Caco-2 (cell line): ENCODE measurements around the gene MICAL3. TPM values are rescaled to one million over a fixed set of nuclear protein-coding genes. Genes with fewer than 3 reads are reported as not detected.

ENCODE experiments used
- BruUV-seq: library from RNA; stranded (reverse); fragments of 400-500 nt; replicated peaks from 2 replicates; lab custom pipeline; 2021; lab: Mats Ljungman, UMichigan
- CTCF ChIA-PET: fragments of 300-600 bp; sonication (Branson Sonifier 250); formaldehyde crosslinking; loops from one replicate; lab custom pipeline; 2022; ENCODE audit warnings: antibody characterized with exemption; lab: Charles Lee
- POLR2A ChIA-PET: fragments of 300-600 bp; sonication (Branson Sonifier 250); formaldehyde crosslinking; loops from one replicate; lab custom pipeline; 2022; ENCODE audit warnings: antibody characterized with exemption; lab: Charles Lee
- DNase-seq, 2 experiments: peaks; one replicate each; pipeline versions ENCODE4 v3.0.0 to v3.0.0-alpha.2; 2020 to 2022
- H3K27me3 ChIP-seq: replicated peaks from 2 replicates; pipeline ENCODE4 v1.6.0; 2011; ENCODE audit warnings: low read length; ENCODE audit not compliant: control insufficient read depth, insufficient read depth
- H3K36me3 ChIP-seq: 2 replicates; pipeline ENCODE4 v1.5.1; 2011; ENCODE audit warnings: low read length; ENCODE audit not compliant: control insufficient read depth, insufficient read depth
- H3K4me1 ChIP-seq: fragments of 250-450 bp; sonication (Bioruptor Pico); 2 replicates; pipeline ENCODE4 v1.5.1; 2020; ENCODE audit warnings: mild to moderate bottlenecking
- H3K4me3 ChIP-seq: 2 replicates; pipeline ENCODE4 v1.5.1; 2011; ENCODE audit warnings: low read depth, mild to moderate bottlenecking, control low read depth, low read length
- H3K9me3 ChIP-seq: fragments of 250-450 bp; sonication (Bioruptor Pico); 2 replicates; pipeline ENCODE4 v1.5.1; 2020; ENCODE audit warnings: mild to moderate bottlenecking, moderate library complexity
- H3K27ac Mint-ChIP-seq: one replicate; pipeline ENCODE4 v1.8.0; 2022; ENCODE audit warnings: mixed read lengths; ENCODE audit not compliant: unreplicated experiment
- H3K27me3 Mint-ChIP-seq: one replicate; pipeline ENCODE4 v1.8.0; 2022; ENCODE audit warnings: mixed read lengths; ENCODE audit not compliant: insufficient read depth, unreplicated experiment
- H3K36me3 Mint-ChIP-seq: one replicate; pipeline ENCODE4 v1.8.0; 2022; ENCODE audit warnings: mild to moderate bottlenecking, mixed read lengths; ENCODE audit not compliant: insufficient read depth, unreplicated experiment
- H3K4me1 Mint-ChIP-seq: one replicate; pipeline ENCODE4 v1.8.0; 2022; ENCODE audit warnings: low read depth, mixed read lengths; ENCODE audit not compliant: unreplicated experiment
- H3K4me3 Mint-ChIP-seq: one replicate; pipeline ENCODE4 v1.8.0; 2022; ENCODE audit warnings: mild to moderate bottlenecking, moderate library complexity, mixed read lengths; ENCODE audit not compliant: unreplicated experiment
- H3K9me3 Mint-ChIP-seq: one replicate; pipeline ENCODE4 v1.8.0; 2022; ENCODE audit warnings: mixed read lengths; ENCODE audit not compliant: unreplicated experiment
- intact Hi-C: fragments of 100-400 bp; cut with micrococcal nuclease; formaldehyde crosslinking; loops from one replicate; pipeline ENCODE4 v1.10.0; 2022; ENCODE audit not compliant: unreplicated experiment
- total RNA-seq: library from RNA; stranded (reverse); gene quantifications from 2 replicates; pipeline ENCODE4 v1.2.3, GENCODE V29; 2022
- TF ChIP-seq, protein P1 (sequence below), 2 experiments: fragments of 200-600 bp in 1 of 2; IDR thresholded peaks; 1 replicate in 1 of 2; 2 replicates in 1 of 2; pipeline versions ENCODE4 v1.5.1 to v1.8.0; 2011 to 2022; ENCODE audit warnings: antibody characterized with exemption in 1 of 2, control low read depth in 1 of 2, inconsistent platforms in 1 of 2, low read depth in 1 of 2, low read length in 1 of 2, mild to moderate bottlenecking in 1 of 2, moderate library complexity in 1 of 2; ENCODE audit not compliant: insufficient read depth in 1 of 2, severe bottlenecking in 1 of 2, unreplicated experiment in 1 of 2

Gene MICAL3
- total RNA-seq, 1 experiment from 2014 or later: 65.6 TPM

DNA sequence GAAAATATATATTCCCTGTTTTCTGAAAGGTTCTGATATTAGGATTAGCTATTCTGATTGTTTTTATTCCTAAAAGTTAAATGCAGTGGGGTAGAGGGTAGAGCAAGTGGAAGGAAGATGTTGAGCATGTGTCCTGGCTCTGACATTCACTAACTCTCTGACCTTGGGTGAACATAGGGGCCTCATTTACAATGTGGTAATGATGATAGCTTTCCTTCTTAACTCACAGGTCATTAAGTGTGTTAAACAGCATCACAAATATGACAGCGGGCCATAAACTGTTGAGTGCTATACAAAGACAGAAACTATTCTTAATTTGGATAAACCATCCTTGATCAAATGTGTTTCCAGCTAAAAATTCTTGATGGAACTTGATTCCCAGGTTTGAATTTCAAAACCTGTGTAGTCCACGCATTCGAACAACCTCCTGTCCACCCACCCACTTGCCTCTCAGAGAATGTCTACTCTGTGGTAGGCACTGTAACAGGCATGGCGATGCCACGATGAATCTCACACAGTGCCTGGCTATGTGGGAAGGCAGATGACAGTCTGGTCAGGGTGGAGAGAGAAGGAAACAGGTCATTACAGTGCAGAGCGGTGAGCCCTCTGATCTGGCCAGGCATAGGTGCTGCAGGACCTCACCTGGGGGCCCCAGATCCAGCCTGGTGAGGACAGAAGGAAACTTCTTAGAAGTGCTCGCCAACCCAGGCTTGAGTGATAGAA is 34.2 kb upstream of the MICAL3 start:
- Mint-ChIP-seq H3K9me3 (peaks cover 10% of the 10 kb centered on the region), H3K4me1 (peaks cover 44% of the 10 kb centered on the region), H3K4me3 (no peak overlapping the region), H3K27ac (no peak overlapping the region), H3K27me3 (no peaks in the 10 kb centered on the region), H3K36me3 (no peaks in the 10 kb centered on the region)
- DNase-seq: no peak
- TF ChIP-seq, protein P1, sequence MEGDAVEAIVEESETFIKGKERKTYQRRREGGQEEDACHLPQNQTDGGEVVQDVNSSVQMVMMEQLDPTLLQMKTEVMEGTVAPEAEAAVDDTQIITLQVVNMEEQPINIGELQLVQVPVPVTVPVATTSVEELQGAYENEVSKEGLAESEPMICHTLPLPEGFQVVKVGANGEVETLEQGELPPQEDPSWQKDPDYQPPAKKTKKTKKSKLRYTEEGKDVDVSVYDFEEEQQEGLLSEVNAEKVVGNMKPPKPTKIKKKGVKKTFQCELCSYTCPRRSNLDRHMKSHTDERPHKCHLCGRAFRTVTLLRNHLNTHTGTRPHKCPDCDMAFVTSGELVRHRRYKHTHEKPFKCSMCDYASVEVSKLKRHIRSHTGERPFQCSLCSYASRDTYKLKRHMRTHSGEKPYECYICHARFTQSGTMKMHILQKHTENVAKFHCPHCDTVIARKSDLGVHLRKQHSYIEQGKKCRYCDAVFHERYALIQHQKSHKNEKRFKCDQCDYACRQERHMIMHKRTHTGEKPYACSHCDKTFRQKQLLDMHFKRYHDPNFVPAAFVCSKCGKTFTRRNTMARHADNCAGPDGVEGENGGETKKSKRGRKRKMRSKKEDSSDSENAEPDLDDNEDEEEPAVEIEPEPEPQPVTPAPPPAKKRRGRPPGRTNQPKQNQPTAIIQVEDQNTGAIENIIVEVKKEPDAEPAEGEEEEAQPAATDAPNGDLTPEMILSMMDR (IDR thresholded peaks at IDR 0.05; ENCODE audit: insufficient read depth in 1 of 2, low read depth in 1 of 2, low read length in 1 of 2, severe bottlenecking in 1 of 2, unreplicated experiment in 1 of 2): no peak
- Histone ChIP-seq H3K9me3 (no peaks in the 10 kb centered on the region), H3K27me3 (no peaks in the 10 kb centered on the region), H3K4me3 (no peak overlapping the region), H3K36me3 (no peaks in the 10 kb centered on the region), H3K4me1 (peaks cover 78% of the 10 kb centered on the region)
- ChIA-PET CTCF (no interaction called here), POLR2A (interaction anchor here (1.2 kb wide), 1 partner anchor 10 kb away, joined by 3 read pairs; no protein-coding TSS in a partner anchor)
- intact Hi-C loops: no loop called here
- BruUV-seq: no TSS peak

- H3K36me3 ChIP-seq: no peaks in the 10 kb centered on the region
- H3K4me3 ChIP-seq: no peak overlapping the region
- Mint-ChIP-seq H3K4me1 (peaks cover 44% of the 10 kb centered on the region), H3K27ac (no peak overlapping the region), H3K36me3 (no peaks in the 10 kb centered on the region), H3K9me3 (peaks cover 10% of the 10 kb centered on the region), H3K4me3 (no peak overlapping the region), H3K27me3 (no peaks in the 10 kb centered on the region)
- no peak for DNase-seq
- BruUV-seq: no TSS peak
- no peaks in the 10 kb centered on the region for H3K9me3 ChIP-seq
- intact Hi-C loops: no loop called here
- TF ChIP-seq, protein P1 (IDR thresholded peaks at IDR 0.05; ENCODE audit: insufficient read depth in 1 of 2, low read depth in 1 of 2, low read length in 1 of 2, severe bottlenecking in 1 of 2, unreplicated experiment in 1 of 2): no peak
- POLR2A ChIA-PET: interaction anchor here (1.2 kb wide), 1 partner anchor 9 kb away, joined by 3 read pairs; no protein-coding TSS in a partner anchor
- H3K4me1 ChIP-seq: peaks cover 70% of the 10 kb centered on the region
- CTCF ChIA-PET: interaction anchor here (0.7 kb wide), 1 partner anchor 151 kb away, joined by 3 read pairs; no protein-coding TSS in a partner anchor
- H3K27me3 ChIP-seq: no peaks in the 10 kb centered on the region
Observed at GRCh38 chr22:18057568-18058209, 33.3 kb upstream of the MICAL3 start.

DNA sequence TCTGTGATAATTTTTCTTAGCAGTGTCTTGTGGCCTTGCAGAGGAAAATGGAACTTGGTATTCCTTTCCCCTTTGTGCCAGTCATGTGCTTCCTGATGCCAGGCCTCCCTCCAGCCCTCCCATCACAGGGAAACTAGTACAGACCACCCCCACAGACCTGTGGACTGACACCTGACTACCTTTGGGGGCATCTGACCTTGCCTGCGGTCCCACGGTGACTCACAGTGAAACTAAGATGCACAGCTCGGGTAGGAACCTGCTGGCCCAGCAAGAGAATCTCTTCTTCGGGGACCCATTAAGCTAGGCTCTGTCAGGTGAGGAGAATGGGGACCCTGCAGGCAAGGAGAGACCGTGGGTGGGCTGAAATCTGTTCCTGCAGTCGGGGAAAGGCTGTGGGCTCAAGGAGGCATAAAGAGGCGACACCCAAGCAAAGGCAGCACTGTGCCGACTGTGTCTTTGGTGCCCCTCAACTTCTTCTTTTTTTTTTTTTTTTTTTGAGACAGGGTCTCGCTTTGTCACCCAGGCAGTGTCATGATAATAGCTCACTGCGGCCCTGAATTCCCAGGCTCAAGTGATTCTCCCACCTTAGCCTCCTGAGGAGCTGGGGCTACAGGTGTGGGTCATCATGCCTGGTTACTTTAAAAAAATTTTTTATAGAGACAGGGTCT is 32.6 kb upstream of the MICAL3 start:
- no peak overlapping the region for H3K4me3 ChIP-seq
- BruUV-seq: no TSS peak
- no peak for DNase-seq

More for the DNA sequence above, 32.6 kb upstream of the MICAL3 start:
- TF ChIP-seq, protein P1 (IDR thresholded peaks at IDR 0.05; ENCODE audit: insufficient read depth in 1 of 2, low read depth in 1 of 2, low read length in 1 of 2, severe bottlenecking in 1 of 2, unreplicated experiment in 1 of 2): no peak
- no peak overlapping the region for H3K27ac Mint-ChIP-seq
- peaks cover 44% of the 10 kb centered on the region for H3K4me1 Mint-ChIP-seq
- CTCF ChIA-PET: interaction anchor here (0.7 kb wide), 2 partner anchors 22 to 150 kb away, joined by 3 to 6 read pairs; no protein-coding TSS in a partner anchor
- no peaks in the 10 kb centered on the region for H3K27me3 Mint-ChIP-seq
- no peak overlapping the region for H3K4me3 Mint-ChIP-seq
- POLR2A ChIA-PET: interaction anchor here (0.9 kb wide), 1 partner anchor 8 kb away, joined by 3 read pairs; no protein-coding TSS in a partner anchor
- Histone ChIP-seq H3K9me3 (no peaks in the 10 kb centered on the region), H3K27me3 (no peaks in the 10 kb centered on the region), H3K36me3 (no peaks in the 10 kb centered on the region), H3K4me1 (peaks cover 62% of the 10 kb centered on the region)
- peaks cover 10% of the 10 kb centered on the region for H3K9me3 Mint-ChIP-seq
- intact Hi-C loops: no loop called here
- H3K36me3 Mint-ChIP-seq: no peaks in the 10 kb centered on the region
